GM19324 (cell line): Measurements from ENCODE around the gene STRBP.
"Not testable (repeated sequence)": the region's sequence is repeated elsewhere in the genome, so short reads cannot be mapped to it uniquely, and the experiment has no call there.

Source experiments
- ATAC-seq: cut with Tn5 transposase; IDR thresholded peaks from one replicate; pipeline ENCODE4 v1.9.1; 2021; ENCODE audit warnings: mild to moderate bottlenecking, moderate library complexity; ENCODE audit not compliant: unreplicated experiment, low FRiP score

The STRBP gene

GRCh38 chr9:123251741-123252140 is 16.6 kb downstream of the STRBP start:
- no peak for ATAC-seq

GRCh38 chr9:123251324-123251723 is 17.1 kb downstream of the STRBP start:
- ATAC-seq: no peak

GRCh38 chr9:123250504-123250903 is 17.9 kb downstream of the STRBP start:
- ATAC-seq: no peak

- ATAC-seq: not testable (repeated sequence)
Measured at GRCh38 chr9:123249162-123249561, 19.2 kb downstream of the STRBP start.

GRCh38 chr9:123248630-123249029 is 19.8 kb downstream of the STRBP start:
- no peak for ATAC-seq

- ATAC-seq: no peak
Measured at GRCh38 chr9:123246534-123246933, 21.9 kb downstream of the STRBP start.

- no peak for ATAC-seq
Measured at GRCh38 chr9:123239726-123240125, 28.7 kb downstream of the STRBP start.

- no peak for ATAC-seq
Measured at GRCh38 chr9:123238365-123238764, 30.0 kb downstream of the STRBP start.

- ATAC-seq: no peak
Measured at GRCh38 chr9:123237220-123237619, 31.2 kb downstream of the STRBP start.

- no peak for ATAC-seq
Measured at GRCh38 chr9:123235448-123235847, 32.9 kb downstream of the STRBP start.

- ATAC-seq: peak; percentile 43
Measured at GRCh38 chr9:123234853-123235252, 33.5 kb downstream of the STRBP start.

GRCh38 chr9:123232332-123232731 is 36.1 kb downstream of the STRBP start:
- no peak for ATAC-seq

- ATAC-seq: no peak
Measured at GRCh38 chr9:123231421-123231820, 37.0 kb downstream of the STRBP start.

- no peak for ATAC-seq
Measured at GRCh38 chr9:123228967-123229366, 39.4 kb downstream of the STRBP start.

- no peak for ATAC-seq
Measured at GRCh38 chr9:123225995-123226394, 42.4 kb downstream of the STRBP start.

- peak; percentile 83 for ATAC-seq
Measured at GRCh38 chr9:123225374-123225813, 43.0 kb downstream of the STRBP start.

GRCh38 chr9:123220127-123220526 is 48.3 kb downstream of the STRBP start:
- ATAC-seq: no peak

GRCh38 chr9:123218831-123219230 is 49.6 kb downstream of the STRBP start:
- no peak for ATAC-seq

- no peak for ATAC-seq
Measured at GRCh38 chr9:123217128-123217654, 51.2 kb downstream of the STRBP start.

- no peak for ATAC-seq
Measured at GRCh38 chr9:123216251-123216797, 52.1 kb downstream of the STRBP start.

- ATAC-seq: no peak
Measured at GRCh38 chr9:123211081-123211480, 57.3 kb downstream of the STRBP start.

GRCh38 chr9:123208626-123209174 is 59.7 kb downstream of the STRBP start:
- ATAC-seq: no peak
